Astrocyte (in vitro differentiated cells and primary cell): ENCODE results near the gene CPA4. TPM values are rescaled to one million over a fixed set of nuclear protein-coding genes. Genes with fewer than 3 reads are reported as not detected.

Source experiments
- DNase-seq: peaks from one replicate; pipeline ENCODE4 v3.0.0-alpha.2; 2010; ENCODE audit warnings: low read depth
- FAIRE-seq: peaks from 2 replicates; lab custom pipeline; 2011; peaks lifted over from hg19 to GRCh38; lab: Jason Lieb, UNC
- H2AFZ ChIP-seq: 2 replicates; pipeline ENCODE4 v1.6.0; 2012; ENCODE audit warnings: low read depth, low read length, inconsistent platforms
- H3K27ac ChIP-seq: 2 replicates; pipeline ENCODE4 v1.5.1; 2011; ENCODE audit warnings: low read depth, low read length, inconsistent platforms
- H3K27me3 ChIP-seq: 2 replicates; pipeline ENCODE4 v1.6.0; 2011; ENCODE audit warnings: low read length, inconsistent platforms; ENCODE audit not compliant: insufficient read depth
- H3K36me3 ChIP-seq: 2 replicates; pipeline ENCODE4 v1.5.1; 2011; ENCODE audit warnings: low read length, inconsistent platforms; ENCODE audit not compliant: insufficient read depth
- H3K4me1 ChIP-seq: 2 replicates; pipeline ENCODE4 v1.5.1; 2011; ENCODE audit warnings: low read length, inconsistent platforms; ENCODE audit not compliant: insufficient read depth
- H3K4me2 ChIP-seq: 2 replicates; pipeline ENCODE4 v1.6.0; 2012; ENCODE audit warnings: low read length, inconsistent platforms
- H3K4me3 ChIP-seq: 2 replicates; pipeline ENCODE4 v1.5.1; 2011; ENCODE audit warnings: low read depth, mild to moderate bottlenecking, low read length, inconsistent platforms; ENCODE audit not compliant: insufficient read depth
- H3K79me2 ChIP-seq: 2 replicates; pipeline ENCODE4 v1.6.0; 2012; ENCODE audit warnings: mild to moderate bottlenecking, low read length, inconsistent platforms; ENCODE audit not compliant: insufficient read depth
- H3K9ac ChIP-seq: 2 replicates; pipeline ENCODE4 v1.6.0; 2012; ENCODE audit warnings: mild to moderate bottlenecking, low read length, inconsistent platforms
- H3K9me3 ChIP-seq: 2 replicates; pipeline ENCODE4 v1.5.1; 2012; ENCODE audit warnings: low read depth, mild to moderate bottlenecking, low read length, inconsistent platforms; ENCODE audit not compliant: insufficient read depth
- H4K20me1 ChIP-seq: 2 replicates; pipeline ENCODE4 v1.6.0; 2012; ENCODE audit warnings: low read length, inconsistent platforms; ENCODE audit not compliant: insufficient read depth
- H3K27ac Mint-ChIP-seq: one replicate; pipeline ENCODE4 v1.8.0; 2021; ENCODE audit warnings: mild to moderate bottlenecking, mixed read lengths; ENCODE audit not compliant: unreplicated experiment
- H3K27me3 Mint-ChIP-seq: one replicate; pipeline ENCODE4 v1.8.0; 2021; ENCODE audit warnings: low read depth, mixed read lengths; ENCODE audit not compliant: unreplicated experiment
- H3K36me3 Mint-ChIP-seq: one replicate; pipeline ENCODE4 v1.8.0; 2021; ENCODE audit warnings: low read depth, mixed read lengths; ENCODE audit not compliant: unreplicated experiment
- H3K4me1 Mint-ChIP-seq: one replicate; pipeline ENCODE4 v1.8.0; 2021; ENCODE audit warnings: low read depth, mixed read lengths; ENCODE audit not compliant: unreplicated experiment
- H3K4me3 Mint-ChIP-seq: one replicate; pipeline ENCODE4 v1.8.0; 2021; ENCODE audit warnings: mild to moderate bottlenecking, moderate library complexity, mixed read lengths; ENCODE audit not compliant: unreplicated experiment
- H3K9me3 Mint-ChIP-seq: one replicate; pipeline ENCODE4 v1.8.0; 2021; ENCODE audit warnings: mild to moderate bottlenecking, mixed read lengths; ENCODE audit not compliant: unreplicated experiment
- EZH2 ChIP-seq: IDR thresholded peaks from 2 replicates; pipeline ENCODE4 v1.6.1; 2012; ENCODE audit warnings: mild to moderate bottlenecking, low read length, inconsistent platforms; ENCODE audit not compliant: insufficient read depth
- total RNA-seq: library from RNA; stranded (reverse); gene quantifications from 2 replicates; pipeline ENCODE4 v1.2.1, GENCODE V29; 2021
- TF ChIP-seq, protein P1 (sequence below): IDR thresholded peaks from 2 replicates; pipeline ENCODE4 v1.5.1; 2011; ENCODE audit warnings: low read depth, mild to moderate bottlenecking, inconsistent platforms, low read length, moderate library complexity; ENCODE audit not compliant: insufficient read depth

The CPA4 gene
- total RNA-seq, 1 donor from 2014 or later: 111 TPM

DNA sequence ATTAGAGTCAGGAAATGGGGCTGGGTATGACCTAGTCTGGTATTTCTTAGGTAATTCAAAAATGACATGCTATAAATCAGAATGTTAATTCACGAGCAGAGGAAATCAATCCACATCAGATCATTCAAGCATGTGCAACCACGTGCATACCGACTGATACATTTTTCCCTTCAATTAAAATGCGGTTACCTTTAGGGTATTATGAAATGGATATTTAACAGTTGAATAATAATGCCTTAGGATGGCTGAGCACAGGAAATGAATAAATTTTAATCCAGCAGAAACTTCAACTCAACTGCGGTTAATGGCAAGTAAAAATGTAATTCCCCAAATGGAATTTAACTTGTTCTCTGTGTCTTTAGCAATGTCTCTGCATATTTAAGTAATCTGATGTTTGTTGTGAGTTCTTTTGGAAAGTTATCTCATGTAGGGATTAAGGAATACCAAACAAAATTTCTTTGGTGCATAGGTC is 17.1 kb upstream of the CPA4 start:
- Histone ChIP-seq H3K27me3 (no peaks in the 10 kb centered on the region), H3K4me1 (peaks cover 32% of the 10 kb centered on the region), H3K36me3 (no peaks in the 10 kb centered on the region), H3K4me3 (no peak overlapping the region), H4K20me1 (no peaks in the 10 kb centered on the region), H3K9ac (no peak overlapping the region), H3K9me3 (no peaks in the 10 kb centered on the region), H3K79me2 (no peaks in the 10 kb centered on the region), H3K4me2 (peak overlapping the region; percentile 9), H2AFZ (no peak overlapping the region), H3K27ac (no peak overlapping the region)
- DNase-seq (peak; percentile 86), FAIRE-seq (no peak)
- TF ChIP-seq, protein P1, sequence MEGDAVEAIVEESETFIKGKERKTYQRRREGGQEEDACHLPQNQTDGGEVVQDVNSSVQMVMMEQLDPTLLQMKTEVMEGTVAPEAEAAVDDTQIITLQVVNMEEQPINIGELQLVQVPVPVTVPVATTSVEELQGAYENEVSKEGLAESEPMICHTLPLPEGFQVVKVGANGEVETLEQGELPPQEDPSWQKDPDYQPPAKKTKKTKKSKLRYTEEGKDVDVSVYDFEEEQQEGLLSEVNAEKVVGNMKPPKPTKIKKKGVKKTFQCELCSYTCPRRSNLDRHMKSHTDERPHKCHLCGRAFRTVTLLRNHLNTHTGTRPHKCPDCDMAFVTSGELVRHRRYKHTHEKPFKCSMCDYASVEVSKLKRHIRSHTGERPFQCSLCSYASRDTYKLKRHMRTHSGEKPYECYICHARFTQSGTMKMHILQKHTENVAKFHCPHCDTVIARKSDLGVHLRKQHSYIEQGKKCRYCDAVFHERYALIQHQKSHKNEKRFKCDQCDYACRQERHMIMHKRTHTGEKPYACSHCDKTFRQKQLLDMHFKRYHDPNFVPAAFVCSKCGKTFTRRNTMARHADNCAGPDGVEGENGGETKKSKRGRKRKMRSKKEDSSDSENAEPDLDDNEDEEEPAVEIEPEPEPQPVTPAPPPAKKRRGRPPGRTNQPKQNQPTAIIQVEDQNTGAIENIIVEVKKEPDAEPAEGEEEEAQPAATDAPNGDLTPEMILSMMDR: no peak
- TF ChIP-seq EZH2: no peak
- Mint-ChIP-seq H3K27ac (no peak overlapping the region), H3K4me3 (no peak overlapping the region), H3K9me3 (no peaks in the 10 kb centered on the region), H3K4me1 (peaks cover 38% of the 10 kb centered on the region), H3K36me3 (no peaks in the 10 kb centered on the region), H3K27me3 (peaks cover 3% of the 10 kb centered on the region)

- H3K4me2 ChIP-seq: peak overlapping the region; percentile 39
- no peaks in the 10 kb centered on the region for H3K9me3 ChIP-seq
- H3K4me3 ChIP-seq: no peak overlapping the region
- peak overlapping the region; percentile 1 for H3K27ac Mint-ChIP-seq
- no peaks in the 10 kb centered on the region for H3K27me3 ChIP-seq
- no peak overlapping the region for H3K9ac ChIP-seq
- no peaks in the 10 kb centered on the region for H3K36me3 Mint-ChIP-seq
- H3K36me3 ChIP-seq: no peaks in the 10 kb centered on the region
- H3K27ac ChIP-seq: no peak overlapping the region
- no peaks in the 10 kb centered on the region for H3K79me2 ChIP-seq
- H3K4me1 Mint-ChIP-seq: peaks cover 34% of the 10 kb centered on the region
- no peaks in the 10 kb centered on the region for H3K9me3 Mint-ChIP-seq
- H4K20me1 ChIP-seq: no peaks in the 10 kb centered on the region
- peaks cover 32% of the 10 kb centered on the region for H3K4me1 ChIP-seq
- H3K4me3 Mint-ChIP-seq: no peak overlapping the region
- H3K27me3 Mint-ChIP-seq: peaks cover 5% of the 10 kb centered on the region
- H2AFZ ChIP-seq: no peak overlapping the region
- no peak for FAIRE-seq
- DNase-seq: peak; percentile 86
- TF ChIP-seq, protein P1: no peak
- TF ChIP-seq EZH2: no peak
Observed at GRCh38 chr7:130276796-130277762, 15.9 kb upstream of the CPA4 start.
